Activated gamma-delta T cell treated with Interleukin-2 at 50 U/mL for 16 hours (primary cell): ENCODE measurements around the gene KIF25.
"Not testable (repeated sequence)": the region's sequence is repeated elsewhere in the genome, so short reads cannot be mapped to it uniquely, and the experiment has no call there.

ENCODE experiments used
- DNase-seq: peaks from one replicate; pipeline ENCODE4 v3.0.0-alpha.2; 2020

KIF25 gene

DNA sequence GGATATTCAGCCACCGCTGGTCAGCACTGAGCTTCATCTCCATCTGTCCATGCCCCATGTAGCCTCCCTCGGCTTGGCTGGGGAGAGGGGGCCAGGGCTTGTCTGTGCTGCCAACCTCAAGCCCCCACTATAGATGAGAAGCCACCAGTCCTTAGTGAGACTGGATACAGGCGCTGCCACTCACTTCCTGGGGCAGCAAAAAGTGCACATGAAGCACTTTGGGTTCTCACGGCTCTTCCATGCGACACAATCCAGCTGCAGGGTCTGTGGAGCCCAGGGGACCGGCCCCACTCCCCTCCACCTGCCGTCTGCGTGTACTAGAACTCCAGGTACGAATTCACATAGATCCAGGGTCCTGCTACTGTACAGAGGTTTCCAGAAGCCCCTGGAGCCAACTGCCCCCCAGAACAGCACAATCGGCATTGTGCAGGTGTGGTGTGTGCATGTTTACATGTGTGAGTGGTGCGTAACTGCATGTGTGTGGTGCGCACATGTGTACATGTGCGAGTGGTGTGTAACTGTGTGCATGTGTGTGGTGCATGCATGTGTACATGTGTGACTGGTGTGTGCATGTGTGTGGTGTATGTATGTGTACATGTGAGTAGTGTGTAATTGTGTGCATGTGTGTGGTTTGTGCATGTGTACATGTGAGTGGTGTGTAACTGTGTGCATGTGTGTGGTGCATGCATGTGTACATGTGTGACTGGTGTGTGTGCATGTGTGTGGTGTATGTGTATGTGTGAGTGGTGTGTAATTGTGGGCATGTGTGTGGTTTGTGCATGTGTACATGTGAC lies 76.7 kb downstream of the KIF25 start:
- no peak for DNase-seq

DNA sequence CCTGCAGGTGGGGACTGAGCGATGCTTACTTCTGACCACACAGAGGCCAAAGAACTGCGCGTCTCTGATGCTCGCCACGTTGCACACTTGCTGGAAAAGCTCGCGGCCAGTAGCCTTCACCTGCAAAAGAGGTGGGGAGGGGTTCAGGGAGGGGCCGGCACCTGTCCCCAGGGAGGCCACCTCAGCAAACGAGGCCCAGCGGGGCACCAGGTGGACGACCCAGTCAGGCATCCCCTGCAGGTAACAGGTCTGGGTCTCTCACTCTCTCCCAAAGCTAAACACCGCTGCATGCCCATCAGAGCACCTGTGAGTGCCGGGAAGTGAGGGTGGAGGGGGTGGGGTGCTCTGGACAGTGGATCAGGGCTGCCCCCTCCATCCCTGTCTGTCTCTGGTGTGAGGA lies 77.7 kb downstream of the KIF25 start:
- DNase-seq: no peak

DNA sequence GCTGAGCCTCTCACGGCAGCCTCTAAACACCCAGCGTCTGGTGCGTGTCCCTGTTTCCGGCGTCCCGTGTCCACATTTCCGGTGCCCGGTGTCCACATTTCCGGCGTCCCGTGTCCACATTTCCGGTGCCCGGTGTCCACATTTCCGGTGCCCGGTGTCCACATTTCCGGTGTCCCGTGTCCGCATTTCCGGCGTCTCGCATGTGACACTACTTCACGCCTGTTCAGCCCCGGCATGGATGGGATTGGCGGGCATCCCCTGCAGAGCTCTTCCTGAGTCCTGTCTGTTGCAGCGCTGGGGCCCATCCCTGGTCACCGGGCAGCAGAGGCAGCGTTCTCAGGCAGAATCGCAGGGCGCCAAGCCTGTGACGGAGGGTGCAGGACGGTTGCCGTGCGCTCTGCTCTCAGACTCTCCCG lies 78.3 kb downstream of the KIF25 start:
- no peak for DNase-seq

DNA sequence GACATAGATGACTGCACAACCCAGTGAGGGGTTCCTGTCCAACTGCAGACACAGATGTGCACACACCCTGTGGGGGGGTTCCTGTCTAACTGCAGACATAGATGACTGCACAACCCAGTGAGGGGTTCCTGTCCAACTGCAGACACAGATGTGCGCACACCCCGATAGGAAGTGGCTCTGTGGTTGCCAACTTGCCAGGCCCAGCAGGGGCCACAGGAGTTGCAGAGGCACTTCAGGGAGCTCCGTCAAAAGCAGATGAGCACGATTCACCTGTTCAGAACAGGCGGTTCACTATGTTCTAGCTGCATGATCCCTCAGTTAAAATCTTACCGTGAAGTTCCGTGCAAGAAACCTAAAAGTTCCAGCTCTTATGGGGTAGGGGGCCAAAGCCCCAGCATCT lies 79.9 kb downstream of the KIF25 start:
- not testable (repeated sequence) for DNase-seq

DNA sequence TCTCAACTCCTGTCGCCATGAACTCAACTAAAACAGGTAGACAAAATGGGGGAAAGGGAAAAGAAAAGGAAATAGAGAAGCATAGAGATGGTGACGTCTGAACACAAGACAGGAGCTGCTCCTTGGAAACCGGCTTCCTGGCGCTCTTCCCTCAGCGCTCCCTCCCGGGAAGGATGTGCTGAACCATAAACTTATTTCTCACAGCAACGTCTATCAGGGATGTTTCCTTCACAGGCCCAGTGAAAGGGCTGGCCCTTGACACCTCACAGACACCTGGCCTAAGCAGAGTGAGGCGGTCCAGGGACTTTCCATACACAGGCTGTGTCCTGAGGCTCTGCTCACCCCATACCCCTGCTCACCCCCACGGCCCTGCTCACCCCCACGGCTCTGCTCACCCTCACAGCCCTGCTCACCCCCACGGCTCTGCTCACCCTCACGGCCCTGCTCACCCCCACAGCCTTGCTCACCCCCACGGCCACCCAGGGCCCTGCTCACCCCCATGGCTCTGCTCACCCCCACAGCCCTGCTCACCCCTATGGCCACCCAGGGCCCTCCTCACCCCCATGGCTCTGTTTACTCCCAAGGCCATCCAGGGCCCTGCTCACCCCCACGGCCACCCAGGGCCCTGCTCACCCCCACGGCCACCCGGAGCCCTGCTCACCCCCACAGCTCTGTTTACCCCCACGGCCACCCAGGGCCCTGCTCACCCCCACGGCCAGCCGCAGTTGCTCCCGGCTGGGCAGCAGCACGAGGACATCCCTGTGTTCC lies 80.9 kb downstream of the KIF25 start:
- DNase-seq: no peak

DNA sequence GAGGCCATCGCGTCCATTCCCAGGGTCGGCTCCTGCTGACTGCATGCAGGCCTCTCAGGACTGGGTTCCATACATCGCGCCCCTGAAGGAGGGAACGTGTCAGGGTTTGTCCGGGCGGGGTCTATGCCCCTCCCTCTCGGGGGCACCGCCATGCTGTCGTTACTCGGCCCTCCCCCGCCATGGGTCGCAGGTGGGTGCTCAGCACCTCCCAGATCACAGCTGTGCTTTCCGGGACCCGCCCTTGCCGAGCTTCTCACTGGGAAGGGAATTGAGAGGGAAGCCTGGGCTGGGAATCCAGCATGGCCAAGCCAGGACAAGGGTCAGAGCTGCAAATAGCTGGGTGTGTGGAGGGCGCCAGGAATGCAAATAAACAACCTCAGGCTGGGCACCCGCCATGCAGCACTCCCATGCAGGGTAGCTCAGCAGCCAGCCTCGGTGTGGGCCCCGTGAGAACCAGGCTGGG lies 81.5 kb downstream of the KIF25 start, which contains the start of gene FRMD1:
TSS of gene FRMD1 (minus strand) at position 270 of the 463 bp plus-strand sequence. CDS start at position 152, 118 bp downstream.
- DNase-seq: no peak

DNA sequence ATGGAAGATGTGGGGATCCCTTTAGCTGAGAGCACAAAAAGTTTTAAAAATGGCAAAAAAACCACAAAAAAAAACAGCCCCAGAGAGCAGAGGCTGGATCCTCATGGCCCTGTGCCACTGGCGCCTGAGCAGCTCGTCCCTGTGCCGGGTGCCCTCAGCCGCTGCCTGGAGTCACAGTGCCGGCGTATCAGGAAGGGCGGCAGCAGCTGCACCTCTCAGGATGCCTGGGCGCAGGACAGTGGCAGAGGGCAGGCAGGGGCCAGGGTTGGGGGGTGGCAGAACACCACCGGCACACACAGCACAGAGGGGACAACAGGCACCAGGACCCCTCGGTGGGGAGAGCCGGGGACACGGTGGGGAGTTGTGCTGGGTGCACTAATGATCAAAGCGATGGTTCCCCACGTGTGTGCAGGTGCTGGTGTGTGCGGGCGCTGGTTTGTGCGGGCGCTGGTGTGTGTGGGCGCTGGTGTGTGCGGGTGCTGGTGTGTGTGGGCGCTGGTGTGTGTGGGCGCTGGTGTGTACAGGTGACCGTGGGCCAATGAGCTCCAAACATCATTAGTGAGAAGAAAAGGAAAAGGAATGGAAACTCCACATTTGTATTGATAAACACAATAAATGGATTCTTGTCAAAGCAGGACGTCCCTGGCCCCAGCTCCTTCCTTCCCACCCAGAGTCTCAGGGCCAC lies 83.1 kb downstream of the KIF25 start:
- DNase-seq: no peak

DNA sequence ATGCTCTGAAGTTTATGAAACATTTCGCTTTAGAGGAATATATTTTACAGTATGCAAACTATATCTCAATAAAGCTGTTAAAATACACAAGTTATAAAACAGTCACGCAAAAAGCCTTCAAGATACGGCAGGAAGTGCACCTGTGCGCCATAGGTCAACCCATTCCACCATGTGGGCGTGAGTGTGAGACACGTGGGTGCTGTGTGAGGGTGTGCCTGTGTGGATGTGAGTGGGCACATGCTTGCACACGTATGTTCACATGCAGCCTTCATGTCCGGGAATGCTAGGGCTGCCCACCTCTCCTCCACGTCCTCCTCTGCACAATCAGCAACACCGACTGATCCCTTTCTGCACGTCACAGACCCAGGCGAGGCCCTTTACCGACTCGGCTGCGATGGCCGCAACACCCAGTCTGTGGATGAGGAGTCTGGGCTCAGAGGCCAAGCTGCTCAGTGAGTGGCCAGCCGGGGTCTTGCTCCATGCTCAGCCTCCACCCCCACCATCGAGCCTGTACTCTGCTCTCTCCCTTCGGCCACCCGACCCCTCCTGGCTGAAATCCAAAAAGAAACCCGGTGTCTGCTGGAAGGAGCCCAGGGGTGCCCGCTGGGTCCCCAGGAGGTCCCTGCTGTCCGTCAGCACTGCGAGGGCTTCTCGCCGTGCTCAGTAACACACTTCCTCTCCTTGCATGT lies 84.5 kb downstream of the KIF25 start:
- no peak for DNase-seq

DNA sequence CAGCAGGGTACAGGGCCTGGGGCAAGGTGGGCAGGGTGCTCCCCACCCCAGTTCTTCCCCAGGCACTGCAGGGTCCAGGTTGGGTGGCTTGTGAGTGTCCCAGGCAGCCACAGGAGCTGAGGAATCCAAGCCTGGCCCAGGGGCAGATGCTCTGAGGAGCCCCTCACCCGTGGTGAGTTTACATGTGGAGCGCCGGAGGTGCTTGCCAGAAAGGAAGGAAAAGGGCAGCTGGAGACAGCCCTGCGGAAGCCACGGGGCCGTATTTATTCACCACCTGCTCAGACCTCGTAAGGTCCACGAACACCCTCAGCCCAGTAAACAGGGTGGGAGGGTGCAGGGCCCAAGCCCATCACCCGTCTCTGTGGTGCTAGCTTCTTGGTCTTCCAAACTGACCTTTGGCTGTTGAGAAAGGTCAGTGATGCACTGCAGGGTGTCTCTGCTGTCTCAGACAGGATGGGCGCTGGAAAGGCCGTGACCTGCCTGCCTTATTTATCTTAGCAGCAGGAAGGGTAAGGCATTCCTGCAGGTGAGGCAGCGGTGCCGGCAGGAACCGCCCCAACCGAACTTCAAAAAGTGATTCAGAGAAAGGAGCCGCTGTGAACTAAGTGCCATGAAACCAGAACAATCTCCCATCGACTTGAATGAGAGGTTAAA lies 85.5 kb downstream of the KIF25 start:
- DNase-seq: no peak

DNA sequence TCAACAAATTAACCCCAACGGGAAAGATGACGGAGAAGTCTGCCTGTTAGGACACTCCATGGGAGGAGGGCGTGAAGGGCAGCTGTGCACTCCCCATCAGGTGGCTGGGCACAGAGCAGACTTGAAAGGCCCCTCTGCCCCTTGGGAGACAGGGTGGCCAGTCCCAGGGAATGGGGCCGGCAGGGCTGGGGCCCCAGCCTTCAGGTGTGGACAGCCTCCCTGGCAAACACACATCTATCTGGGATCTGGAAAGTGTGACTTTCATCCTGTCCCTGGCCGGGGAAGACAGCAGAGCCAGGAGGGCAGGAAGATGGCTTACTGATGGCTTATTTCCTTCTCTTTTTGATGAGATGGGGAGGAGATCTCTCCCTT lies 86.0 kb downstream of the KIF25 start:
- DNase-seq: no peak

DNA sequence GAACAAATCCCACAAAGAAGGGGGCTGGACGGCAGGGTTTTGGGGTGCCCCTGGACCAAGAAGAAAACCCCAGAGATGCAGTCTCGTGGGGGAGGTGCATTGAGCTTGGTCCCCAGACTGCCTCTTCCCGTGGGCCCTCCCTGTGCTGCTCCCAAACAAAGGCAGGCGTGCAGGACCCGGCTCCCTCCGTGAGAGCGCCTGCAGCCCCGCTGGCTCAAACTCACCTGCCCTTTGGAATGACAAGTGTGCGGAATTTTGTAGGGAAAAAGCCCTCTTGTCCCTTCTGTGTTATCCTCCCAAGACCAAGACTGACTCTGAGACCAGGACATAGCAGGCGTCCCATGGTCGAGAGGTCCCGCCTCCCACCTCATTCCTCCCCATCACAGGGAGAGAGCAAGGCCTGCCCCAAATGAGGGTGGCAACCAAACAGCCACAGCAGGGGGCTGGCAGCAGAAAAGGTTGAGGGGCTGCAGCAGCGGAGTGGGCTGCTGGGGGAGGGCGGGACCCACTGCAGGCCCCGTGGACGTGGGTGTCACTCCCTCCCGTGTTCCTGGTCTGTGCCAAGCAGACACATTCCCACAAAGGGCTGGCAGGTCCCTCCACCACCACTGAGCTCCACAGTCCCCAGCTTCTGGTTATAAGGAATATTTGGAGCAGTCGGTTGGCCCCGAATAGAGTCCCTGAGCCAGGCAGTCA lies 87.1 kb downstream of the KIF25 start:
- DNase-seq: no peak

DNA sequence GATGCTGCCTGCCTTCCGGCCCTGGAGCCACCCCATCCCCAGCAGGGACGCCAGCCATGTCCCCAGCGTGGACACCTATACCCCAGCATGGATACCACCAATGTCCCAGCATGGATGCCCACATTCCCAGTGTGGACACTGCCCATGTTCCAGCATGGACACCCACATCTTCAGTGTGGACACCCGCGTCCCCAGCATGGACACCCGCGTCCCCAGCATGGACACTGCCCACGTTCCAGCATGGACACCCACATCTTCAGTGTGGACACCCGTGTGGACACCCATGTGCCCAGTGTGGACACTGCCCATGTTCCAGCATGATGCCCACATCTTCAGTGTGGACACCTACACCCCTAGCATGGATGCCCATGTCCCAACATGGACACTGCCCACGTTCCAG lies 88.6 kb downstream of the KIF25 start:
- no peak for DNase-seq

DNA sequence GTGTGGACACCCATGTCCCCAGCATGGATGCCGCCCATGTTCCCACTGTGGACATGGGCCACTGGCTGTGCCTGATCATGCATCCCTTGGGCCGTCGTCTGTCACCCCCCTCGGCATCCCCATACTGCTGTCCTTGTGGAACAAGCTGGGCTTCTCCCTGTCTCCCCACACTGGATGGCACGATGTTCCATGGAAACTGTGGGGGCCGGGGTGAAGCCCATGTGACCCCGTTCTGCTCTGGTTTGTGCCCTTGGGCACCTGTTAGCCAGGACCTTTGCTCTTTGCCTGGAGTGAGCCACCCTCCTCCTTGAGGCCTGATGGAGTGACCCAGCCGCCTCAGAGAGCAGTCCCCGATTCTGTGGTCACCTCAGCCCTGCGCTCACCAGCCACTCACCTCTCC lies 89.1 kb downstream of the KIF25 start:
- no peak for DNase-seq

DNA sequence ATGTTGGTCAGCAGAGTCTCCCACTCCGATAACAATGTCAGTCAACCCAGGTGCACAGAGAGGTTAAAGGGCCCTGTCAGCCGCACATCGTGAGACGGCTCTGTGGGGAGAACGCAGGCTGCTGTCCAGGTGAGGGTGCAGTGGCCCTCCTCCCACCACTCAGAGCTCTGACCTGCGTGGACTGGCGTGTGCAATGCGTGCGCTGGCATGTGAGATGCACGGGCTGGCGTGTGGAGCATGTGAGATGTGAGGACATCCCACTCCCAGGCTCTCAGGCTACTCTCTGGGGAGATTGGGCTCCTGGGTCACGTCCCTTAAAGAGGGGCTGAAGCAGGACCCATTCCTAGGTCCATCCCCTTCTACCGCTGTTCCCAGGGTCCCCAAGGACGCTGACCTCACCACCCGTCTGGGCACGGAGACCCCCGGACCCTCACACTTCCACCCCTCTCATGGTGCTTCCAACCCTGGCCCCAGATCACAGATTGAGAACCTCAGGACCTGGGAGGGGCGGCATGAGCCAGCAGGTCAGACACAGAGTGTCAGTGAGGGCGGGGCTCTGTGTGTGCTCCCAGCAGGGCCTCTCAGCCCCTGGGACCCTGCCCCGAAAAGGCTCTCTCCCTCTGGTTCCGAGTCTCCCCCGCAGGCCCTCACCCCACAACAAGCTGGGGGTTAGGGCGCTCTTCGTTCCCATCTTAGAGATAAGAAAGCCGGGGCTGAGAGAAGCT lies 90.1 kb downstream of the KIF25 start:
- DNase-seq: no peak

DNA sequence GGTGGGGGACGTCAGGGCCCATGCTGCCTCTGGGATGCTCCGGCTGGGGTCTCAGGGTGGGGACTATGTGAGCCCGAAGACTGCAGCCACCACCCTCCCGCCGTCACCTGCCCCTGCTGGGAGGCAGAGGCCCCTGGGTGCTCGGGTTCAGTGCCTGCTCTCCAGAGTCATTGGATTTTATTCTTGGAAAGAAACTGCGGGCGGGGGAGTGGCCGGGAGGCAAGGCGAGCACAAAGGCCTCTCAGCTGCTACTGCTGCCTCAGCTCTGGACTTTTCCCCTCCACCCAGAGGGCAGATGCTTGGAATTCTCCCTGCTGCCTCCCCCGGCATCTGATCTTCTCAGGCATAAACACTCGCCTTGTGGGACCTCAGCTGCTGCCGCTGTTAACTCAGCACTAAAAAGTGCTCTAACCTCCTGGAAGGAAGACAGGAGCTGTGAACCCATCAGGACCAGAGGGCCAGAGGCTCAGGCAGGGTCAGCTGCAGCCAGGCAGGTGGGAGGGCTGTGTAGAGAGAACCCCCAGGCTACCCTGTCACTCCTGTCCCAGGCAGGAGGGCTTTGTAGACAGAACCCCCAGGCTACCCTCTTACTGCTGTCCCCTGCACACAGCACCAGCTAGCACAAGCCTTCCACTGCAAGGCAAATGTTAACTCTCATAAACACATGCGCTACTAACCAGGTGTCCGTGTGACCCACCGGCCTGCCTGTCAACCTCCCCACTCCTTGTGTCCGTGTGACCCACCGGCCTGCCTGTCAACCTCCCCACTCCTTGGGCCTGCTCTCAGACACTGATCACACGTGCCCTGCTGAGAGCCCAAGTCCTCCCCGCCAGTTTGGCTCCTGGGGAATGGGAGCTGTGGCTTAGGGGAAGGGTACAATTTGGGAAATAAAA lies 90.9 kb downstream of the KIF25 start:
- DNase-seq: no peak

DNA sequence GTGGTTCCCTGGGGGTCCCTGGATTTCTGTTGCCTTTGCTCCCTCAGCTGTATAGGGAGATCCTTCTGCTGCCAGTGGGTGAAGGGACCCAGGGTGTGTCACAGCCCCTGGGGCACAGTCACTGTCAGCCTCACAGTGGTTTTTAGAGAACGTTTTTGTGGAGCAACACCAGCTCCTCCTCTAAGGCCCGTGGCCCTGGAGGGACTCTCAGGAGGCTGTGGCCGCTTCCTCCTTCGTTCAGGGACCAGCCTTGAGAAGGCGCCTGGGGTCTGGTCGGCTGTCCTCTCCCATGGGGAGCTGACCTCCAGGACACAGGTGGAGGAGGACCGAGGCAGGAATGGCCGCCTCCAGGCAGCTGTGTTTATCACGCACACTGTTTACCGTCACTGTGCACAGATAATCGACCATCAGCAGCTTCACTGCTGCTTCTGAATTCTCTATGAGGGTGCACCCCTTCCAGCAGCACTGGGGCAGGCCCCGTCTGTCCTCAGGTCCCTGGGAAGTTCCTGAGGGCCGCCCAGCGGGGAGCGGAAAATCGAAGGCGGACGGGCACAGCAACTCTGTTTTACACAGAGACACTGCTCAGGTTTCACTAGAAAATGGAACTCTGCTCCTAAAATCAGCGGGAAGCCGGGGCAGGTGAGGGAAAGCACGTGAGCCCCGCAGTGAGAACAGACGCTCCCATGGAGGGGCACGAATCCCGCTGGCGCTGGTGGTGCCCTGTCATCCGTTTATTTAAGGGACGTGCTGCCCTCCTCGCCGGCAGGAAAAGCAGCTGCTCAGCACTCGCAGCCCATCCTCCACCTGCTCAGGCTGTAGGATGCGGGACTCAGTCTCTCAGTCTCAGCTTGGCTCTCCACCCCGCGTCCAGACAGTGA lies 92.0 kb downstream of the KIF25 start:
- DNase-seq: no peak

DNA sequence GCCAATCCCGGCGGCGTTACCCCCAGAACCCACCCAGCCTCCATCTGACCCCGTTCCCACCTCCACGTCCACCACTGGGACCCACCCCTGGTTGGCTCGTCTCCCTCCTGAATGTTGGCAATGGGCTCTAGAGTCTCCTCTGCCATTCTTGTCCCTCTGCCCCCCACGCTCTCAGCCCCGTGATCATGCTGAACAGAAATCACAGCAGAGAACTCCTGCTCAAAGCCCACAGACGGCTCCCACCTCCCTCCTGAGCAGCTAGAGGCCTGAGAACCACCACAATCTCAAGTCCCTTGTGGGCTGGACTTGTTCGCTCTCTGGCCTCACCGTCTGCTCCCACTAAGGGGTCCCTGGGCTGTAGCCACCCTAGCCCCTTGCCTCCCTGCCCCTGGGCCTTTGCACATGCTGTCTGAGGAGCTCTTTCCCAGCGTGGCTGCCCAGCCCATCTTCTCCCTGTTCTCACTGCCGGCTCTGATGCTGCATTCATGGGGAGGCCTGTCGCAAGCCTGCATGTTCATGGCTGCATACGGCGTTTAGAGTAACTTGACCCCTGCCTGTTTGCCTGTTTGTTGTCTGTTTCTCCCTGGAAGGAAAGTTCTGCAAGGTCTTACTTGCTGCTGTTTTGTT lies 92.7 kb downstream of the KIF25 start:
- no peak for DNase-seq

DNA sequence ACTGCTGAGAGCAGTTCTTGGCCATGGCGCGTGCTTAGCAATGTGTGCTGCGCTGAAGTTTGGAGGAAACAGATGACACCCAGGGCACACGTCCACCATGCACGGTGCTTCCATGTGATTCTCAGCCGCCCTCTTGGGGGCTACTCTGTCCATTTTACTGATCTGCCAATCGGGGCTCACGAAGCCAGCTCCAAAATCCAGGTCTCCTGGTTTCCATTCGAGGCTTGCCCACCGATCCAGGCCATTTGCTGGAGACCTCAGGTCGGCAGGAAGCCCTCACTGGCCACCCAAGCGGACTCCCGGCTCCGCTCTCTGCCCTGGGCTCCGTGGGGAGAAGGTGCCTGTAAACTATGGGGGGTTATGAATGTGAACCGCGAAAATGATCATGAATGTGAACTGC lies 93.2 kb downstream of the KIF25 start:
- DNase-seq: no peak
